K562 (cell line): ENCODE measurements around the gene TTC39A. TPM values are rescaled to one million over a fixed set of nuclear protein-coding genes. Genes with fewer than 3 reads are reported as not detected.

Experiments used
- CBFA2T2 ChIP-seq: fragments of 450-650 bp; conservative IDR thresholded peaks from 2 replicates; pipeline ENCODE4 v1.6.1; 2017; ENCODE audit warnings: mild to moderate bottlenecking
- CBFB ChIP-seq: sonication (generic); formaldehyde crosslinking; IDR thresholded peaks from 2 replicates; pipeline ENCODE4 v1.4.0; 2020; ENCODE audit warnings: mild to moderate bottlenecking, missing genetic modification reagents
- CBX3 ChIP-seq, 2 experiments: IDR thresholded peaks; 1 replicate in 1 of 2; 2 replicates in 1 of 2; pipeline ENCODE4 v1.6.1; 2012; ENCODE audit warnings: inconsistent platforms in 2 of 2, low read length in 2 of 2, borderline replicate concordance in 1 of 2, control low read depth in 1 of 2
- CTCFL ChIP-seq: IDR thresholded peaks from 2 replicates; pipeline ENCODE4 v1.6.1; 2011; ENCODE audit warnings: borderline replicate concordance, low read depth, mild to moderate bottlenecking, moderate library complexity, low read length; ENCODE audit not compliant: insufficient read depth, poor library complexity, severe bottlenecking
- DPF2 ChIP-seq: fragments of 450-650 bp; IDR thresholded peaks from 2 replicates; pipeline ENCODE4 v1.6.1; 2016
- HDAC3 ChIP-seq: fragments of 450-650 bp; IDR thresholded peaks from 2 replicates; pipeline ENCODE4 v1.6.1; 2018; ENCODE audit warnings: borderline replicate concordance, mild to moderate bottlenecking, moderate library complexity; ENCODE audit not compliant: partially characterized antibody
- HMBOX1 ChIP-seq: sonication (generic); IDR thresholded peaks from 2 replicates; pipeline ENCODE4 v1.6.1; 2016
- MEIS2 ChIP-seq: fragments of 450-650 bp; IDR thresholded peaks from 2 replicates; pipeline ENCODE4 v1.6.1; 2014; ENCODE audit warnings: mild to moderate bottlenecking; ENCODE audit not compliant: partially characterized antibody
- MYC ChIP-seq, 2 experiments: fragments of 250-450 bp in 1 of 2; sonication (Bioruptor Pico) in 1 of 2; IDR thresholded peaks; 2 replicates each; pipeline versions ENCODE4 v1.5.1 to v1.6.1; 2012 to 2021; ENCODE audit warnings: low read depth in 2 of 2, borderline replicate concordance in 1 of 2, improper control_type of control experiment in 1 of 2, low read length in 1 of 2, mild to moderate bottlenecking in 1 of 2, moderate library complexity in 1 of 2
- RAD21 ChIP-seq, 2 experiments: fragments of 250-450 bp in 1 of 2; fragments of 450-650 bp in 1 of 2; sonication (Bioruptor Pico) in 1 of 2; formaldehyde crosslinking in 1 of 2; IDR thresholded peaks in 1 of 2; conservative IDR thresholded peaks in 1 of 2; 2 replicates each; pipeline versions ENCODE4 v1.4.0 to v1.8.0; 2020 to 2022; ENCODE audit warnings: mild to moderate bottlenecking in 2 of 2, moderate library complexity in 1 of 2
- RB1 ChIP-seq: fragments of 450-650 bp; IDR thresholded peaks from 2 replicates; pipeline ENCODE4 v1.6.1; 2017; ENCODE audit warnings: low read depth, mild to moderate bottlenecking
- RCOR1 ChIP-seq, 2 experiments: IDR thresholded peaks; 2 replicates each; pipeline ENCODE4 v1.6.1; 2012; ENCODE audit warnings: low read depth in 2 of 2, low read length in 2 of 2, borderline replicate concordance in 1 of 2, improper control_type of control experiment in 1 of 2
- RREB1 ChIP-seq: fragments of 250-450 bp; sonication (Bioruptor Pico); IDR thresholded peaks from 2 replicates; pipeline ENCODE4 v1.4.0; 2020
- SRSF7 ChIP-seq: fragments of 200-400 bp; formaldehyde crosslinking; optimal IDR thresholded peaks from 2 replicates; pipeline ENCODE3; 2017; ENCODE audit warnings: mild to moderate bottlenecking, low read depth, low read length
- ZNF511 ChIP-seq: sonication (generic); formaldehyde crosslinking; IDR thresholded peaks from 2 replicates; pipeline ENCODE4 v1.8.0; 2022; ENCODE audit warnings: mild to moderate bottlenecking, missing genetic modification reagents
- polyA plus RNA-seq, 8 experiments: library from polyadenylated mRNA; depleted of rRNA in 4 of 8; stranded (reverse) in 5 of 8; unstranded in 3 of 8; fragments of >200 nt; fragmentation: Nextera tagmentation in 2 of 8; fragmentation: Illumina TruSeq in 1 of 8; extraction: Ambion mirVana in 2 of 8; extraction: Trizol in 1 of 8; gene quantifications; 2 replicates each; pipeline versions ENCODE4 v1.2.1 to v1.2.3, GENCODE V29; 2011 to 2014; ENCODE audit warnings: inconsistent platforms in 1 of 8, missing spikeins in 1 of 8
- total RNA-seq, 7 experiments: library from RNA; depleted of rRNA in 6 of 7; stranded (reverse); fragments of >200 nt in 6 of 7; fragmentation: Illumina TruSeq in 2 of 7; extraction: Trizol in 2 of 7; gene quantifications; 2 replicates each; pipeline versions ENCODE4 v1.2.1 to v1.2.3, GENCODE V29; 2011 to 2021; ENCODE audit warnings: low replicate concordance in 1 of 7

The TTC39A gene
- total and polyA plus RNA-seq, 9 of the 15 experiments (the other 6 are each of a cell fraction or from before 2014, with no cell fraction given): 0.18 to 0.82 (median 0.35) TPM

GRCh38 chr1:51341876-51342496 lies 11.6 kb upstream of the TTC39A start (continued):
- TF ChIP-seq RREB1 (CRISPR knock-in tag) (0 out of 2 replicates have a peak, but pooled peaks have one; percentile 36), RCOR1 (IDR thresholded peaks at IDR 0.05; ENCODE audit: borderline replicate concordance in 1 of 2, low read depth in 2 of 2, low read length in 2 of 2) (peak in 1 of 2 experiments; percentile 64; a peak in 1 of 4 replicates), CTCFL (peak; percentile 18), DPF2 (no peak), SRSF7 (no peak), ZNF511 (no peak), HMBOX1 (no peak), CBFB (CRISPR knock-in tag) (no peak), RAD21 (CRISPR knock-in tag; conservative IDR thresholded peaks at IDR 0.05 in 1 of 2, IDR thresholded peaks at IDR 0.05 in 1 of 2) (peak; percentile 46 to 80), MEIS2 (peak; percentile 59), CBX3 (IDR thresholded peaks at IDR 0.05; ENCODE audit: borderline replicate concordance in 1 of 2, low read length in 2 of 2) (no peak), RB1 (peak; percentile 20; the same call in 1 of the 2 replicates), HDAC3 (no peak), CBFA2T2 (no peak), MYC (IDR thresholded peaks at IDR 0.05; ENCODE audit: low read depth, low read length) (peak; percentile 26; the same call in 1 of the 2 replicates), MYC (CRISPR knock-in tag; IDR thresholded peaks at IDR 0.05; ENCODE audit: borderline replicate concordance, low read depth) (no peak)
